GM12878 (cell line): ENCODE results near the gene RAB23. TPM values are rescaled to one million over a fixed set of nuclear protein-coding genes. Genes with fewer than 3 reads are reported as not detected.

Source experiments
- ATAC-seq: fragments of 200-7000 bp; cut with Tn5 transposase; 3 replicates; pipeline ENCODE4 v1.9.1; 2020; ENCODE audit warnings: mild to moderate bottlenecking, moderate library complexity
- BruUV-seq: library from RNA; stranded (reverse); fragments of 400-500 nt; replicated peaks from 2 replicates; lab custom pipeline; 2021; lab: Mats Ljungman, UMichigan
- CTCF ChIA-PET: fragments of 300-600 bp; sonication (Branson Sonifier 250); formaldehyde crosslinking; extraction: SDS; loops from one replicate; lab custom pipeline; 2021; ENCODE audit warnings: inconsistent platforms; lab: Yijun Ruan, JAX
- POLR2A ChIA-PET: fragments of 350-600 bp; formaldehyde crosslinking; extraction: SDS; loops from one replicate; lab custom pipeline; 2021; ENCODE audit warnings: inconsistent platforms; lab: Charles Lee
- RAD21 ChIA-PET: fragments of 300-600 bp; sonication (Branson Sonifier 250); formaldehyde crosslinking; loops from one replicate; lab custom pipeline; 2023; ENCODE audit warnings: antibody characterized with exemption; ENCODE audit not compliant: unreplicated experiment; lab: Charles Lee
- SMC1A ChIA-PET: fragments of 300-600 bp; sonication (Branson Sonifier 250); formaldehyde crosslinking; loops from one replicate; lab custom pipeline; 2023; ENCODE audit not compliant: unreplicated experiment, uncharacterized antibody; lab: Charles Lee
- DNase-seq: peaks from one replicate; pipeline ENCODE4 v3.0.0-alpha.2; 2011; ENCODE audit warnings: low read depth, low spot score
- FAIRE-seq: peaks from 3 replicates; lab custom pipeline; 2011; peaks lifted over from hg19 to GRCh38; lab: Jason Lieb, UNC
- H2AFZ ChIP-seq: 2 replicates; pipeline ENCODE4 v1.6.0; 2011; ENCODE audit warnings: low read depth, low read length, control low read depth; ENCODE audit not compliant: control insufficient read depth
- H3K27ac ChIP-seq: 2 replicates; pipeline ENCODE4 v1.5.1; 2011; ENCODE audit warnings: control low read depth; ENCODE audit not compliant: control insufficient read depth, insufficient read depth
- H3K27me3 ChIP-seq, 2 experiments: replicated peaks in 1 of 2; 2 replicates each; pipeline versions ENCODE4 v1.6.0 to v1.6.1; 2011; ENCODE audit warnings: low read length in 1 of 2; ENCODE audit not compliant: control insufficient read depth in 2 of 2, insufficient read depth in 2 of 2
- H3K36me3 ChIP-seq, 2 experiments: 2 replicates each; pipeline ENCODE4 v1.5.1; 2011; ENCODE audit warnings: low read length in 1 of 2; ENCODE audit not compliant: control insufficient read depth in 2 of 2, insufficient read depth in 2 of 2
- H3K4me1 ChIP-seq: 2 replicates; pipeline ENCODE4 v1.6.1; 2011; ENCODE audit warnings: mild to moderate bottlenecking, low read length, moderate library complexity, mixed read lengths; ENCODE audit not compliant: control insufficient read depth, insufficient read depth
- H3K4me2 ChIP-seq: 2 replicates; pipeline ENCODE4 v1.6.0; 2011; ENCODE audit warnings: control low read depth; ENCODE audit not compliant: control insufficient read depth, insufficient read depth
- H3K4me3 ChIP-seq: fragments of 200-600 bp; sonication (generic); 2 replicates; pipeline ENCODE4 v1.5.1; 2016
- H3K79me2 ChIP-seq: 2 replicates; pipeline ENCODE4 v1.6.0; 2011; ENCODE audit warnings: low read length; ENCODE audit not compliant: control insufficient read depth, insufficient read depth
- H3K9ac ChIP-seq: 2 replicates; pipeline ENCODE4 v1.8.0; 2011; ENCODE audit warnings: low read length, control low read depth, mixed read lengths; ENCODE audit not compliant: control insufficient read depth, insufficient read depth
- H3K9me3 ChIP-seq: replicated peaks from 3 replicates; pipeline ENCODE4 v1.5.1; 2011; ENCODE audit warnings: mild to moderate bottlenecking, low read length; ENCODE audit not compliant: control insufficient read depth, insufficient read depth
- H4K20me1 ChIP-seq: 2 replicates; pipeline ENCODE4 v1.6.0; 2011; ENCODE audit not compliant: control insufficient read depth, insufficient read depth
- BHLHE40 ChIP-seq, 2 experiments: fragments of 450-650 bp in 1 of 2; IDR thresholded peaks; 2 replicates each; pipeline ENCODE4 v1.6.1; 2011 to 2017; ENCODE audit warnings: low read depth in 2 of 2, borderline replicate concordance in 1 of 2, improper control_type of control experiment in 1 of 2, low read length in 1 of 2, mild to moderate bottlenecking in 1 of 2
- BMI1 ChIP-seq: fragments of 450-650 bp; IDR thresholded peaks from 2 replicates; pipeline ENCODE4 v1.6.1; 2016; ENCODE audit warnings: mild to moderate bottlenecking, moderate library complexity, borderline replicate concordance
- GABPA ChIP-seq: IDR thresholded peaks from 2 replicates; pipeline ENCODE4 v1.6.1; 2014; ENCODE audit warnings: antibody characterized with exemption, low read depth, mild to moderate bottlenecking, inconsistent platforms
- POLR2AphosphoS5 ChIP-seq: IDR thresholded peaks from 2 replicates; pipeline ENCODE4 v1.6.1; 2011; ENCODE audit warnings: mild to moderate bottlenecking, low read length, inconsistent platforms
- RAD21 ChIP-seq: IDR thresholded peaks from 2 replicates; pipeline ENCODE4 v1.6.1; 2011; ENCODE audit warnings: mild to moderate bottlenecking, low read depth, low read length, moderate library complexity; ENCODE audit not compliant: insufficient read depth
- RUNX3 ChIP-seq: IDR thresholded peaks from 2 replicates; pipeline ENCODE4 v1.6.1; 2012; ENCODE audit warnings: low read length, inconsistent platforms
- SMC3 ChIP-seq: IDR thresholded peaks from 2 replicates; pipeline ENCODE4 v1.6.1; 2011; ENCODE audit warnings: low read length, improper control_type of control experiment, borderline replicate concordance
- SP1 ChIP-seq: IDR thresholded peaks from one replicate; pipeline ENCODE4 v1.6.1; 2011; ENCODE audit warnings: low read depth, low read length
- TBL1XR1 ChIP-seq: IDR thresholded peaks from 2 replicates; pipeline ENCODE4 v1.6.1; 2012; ENCODE audit warnings: low read depth, low read length, improper control_type of control experiment
- TCF7 ChIP-seq: IDR thresholded peaks from 2 replicates; pipeline ENCODE4 v1.6.1; 2014; ENCODE audit warnings: antibody characterized with exemption, borderline replicate concordance
- ZBTB33 ChIP-seq: fragments of 450-650 bp; IDR thresholded peaks from 2 replicates; pipeline ENCODE4 v1.6.1; 2017; ENCODE audit warnings: mild to moderate bottlenecking
- ZSCAN29 ChIP-seq: fragments of 450-650 bp; IDR thresholded peaks from 2 replicates; pipeline ENCODE4 v1.6.1; 2017; ENCODE audit warnings: mild to moderate bottlenecking, moderate library complexity
- WGBS: methylation state at CpG from one replicate; pipeline ENCODE4 v1.1.6; 2016; ENCODE audit warnings: low lambda C conversion rate; ENCODE audit not compliant: insufficient replicate concordance, insufficient coverage; ENCODE audit errors: missing lambda C conversion rate; 5-methylcytosine and 5-hydroxymethylcytosine counted together
- in situ Hi-C: fragments of 300-500 bp; cut with MboI; formaldehyde crosslinking; loops from 9 replicates; pipeline ENCODE4 v1.14.3; 2018; ENCODE audit warnings: mixed read lengths
- intact Hi-C: fragments of 100-400 bp; cut with micrococcal nuclease; formaldehyde crosslinking; loops from one replicate; pipeline ENCODE4 v1.14.2; 2022; ENCODE audit not compliant: unreplicated experiment
- polyA plus RNA-seq, 11 experiments: library from polyadenylated mRNA; depleted of rRNA in 4 of 11; unstranded in 6 of 11; stranded (reverse) in 5 of 11; fragments of >200 nt; fragmentation: Nextera tagmentation in 4 of 11; fragmentation: Illumina TruSeq in 1 of 11; extraction: Ambion mirVana in 4 of 11; extraction: Trizol in 1 of 11; gene quantifications; 1 replicate in 1 of 11; 2 replicates in 10 of 11; pipeline versions ENCODE4 v1.2.1 to v1.2.3, GENCODE V29; 2011 to 2016; ENCODE audit warnings: inconsistent platforms in 2 of 11, missing spikeins in 2 of 11, low read depth in 1 of 11
- total RNA-seq, 4 experiments: library from RNA; depleted of rRNA in 3 of 4; stranded (reverse); fragments of >200 nt in 3 of 4; fragmentation: Illumina TruSeq in 1 of 4; extraction: Trizol in 1 of 4; gene quantifications; 2 replicates each; pipeline versions ENCODE4 v1.2.1 to v1.2.3, GENCODE V29; 2013 to 2021
- TF ChIP-seq, protein P1 (sequence below), 3 experiments: IDR thresholded peaks in 2 of 3; conservative IDR thresholded peaks in 1 of 3; 2 replicates each; pipeline ENCODE4 v1.5.1; 2011; ENCODE audit warnings: low read depth in 3 of 3, low read length in 3 of 3, mild to moderate bottlenecking in 3 of 3, control low read depth in 2 of 3, moderate library complexity in 2 of 3, inconsistent platforms in 1 of 3, mixed read lengths in 1 of 3; ENCODE audit not compliant: control insufficient read depth in 2 of 3, insufficient read depth in 1 of 3; ENCODE audit errors: extremely low read depth in 1 of 3

Gene RAB23
- total and polyA plus RNA-seq, 10 of the 15 experiments (the other 5 are each of a cell fraction or from before 2014, with no cell fraction given), result 0.80 to 6.0 (median 3.1) TPM

- FAIRE-seq, result no peak
Observed at GRCh38 chr6:57267586-57268293, 45.6 kb upstream of the RAB23 start.

More at GRCh38 chr6:57267586-57268293, 45.6 kb upstream of the RAB23 start:
- no peak overlapping the region for H3K9ac ChIP-seq
- no peak overlapping the region for H3K4me2 ChIP-seq
- TF ChIP-seq ZBTB33 (no peak), BHLHE40 (IDR thresholded peaks at IDR 0.05; ENCODE audit: borderline replicate concordance in 1 of 2, low read depth in 2 of 2, low read length in 1 of 2) (no peak), ZSCAN29 (no peak), SMC3 (peak; percentile 60; the same call in 1 of the 2 replicates), RAD21 (peak; percentile 58), RUNX3 (0 out of 2 replicates have a peak, but pooled peaks have one; percentile 24), TBL1XR1 (no peak), SP1 (no peak), POLR2AphosphoS5 (no peak), TCF7 (no peak), GABPA (no peak), BMI1 (no peak)
- TF ChIP-seq, protein P1, sequence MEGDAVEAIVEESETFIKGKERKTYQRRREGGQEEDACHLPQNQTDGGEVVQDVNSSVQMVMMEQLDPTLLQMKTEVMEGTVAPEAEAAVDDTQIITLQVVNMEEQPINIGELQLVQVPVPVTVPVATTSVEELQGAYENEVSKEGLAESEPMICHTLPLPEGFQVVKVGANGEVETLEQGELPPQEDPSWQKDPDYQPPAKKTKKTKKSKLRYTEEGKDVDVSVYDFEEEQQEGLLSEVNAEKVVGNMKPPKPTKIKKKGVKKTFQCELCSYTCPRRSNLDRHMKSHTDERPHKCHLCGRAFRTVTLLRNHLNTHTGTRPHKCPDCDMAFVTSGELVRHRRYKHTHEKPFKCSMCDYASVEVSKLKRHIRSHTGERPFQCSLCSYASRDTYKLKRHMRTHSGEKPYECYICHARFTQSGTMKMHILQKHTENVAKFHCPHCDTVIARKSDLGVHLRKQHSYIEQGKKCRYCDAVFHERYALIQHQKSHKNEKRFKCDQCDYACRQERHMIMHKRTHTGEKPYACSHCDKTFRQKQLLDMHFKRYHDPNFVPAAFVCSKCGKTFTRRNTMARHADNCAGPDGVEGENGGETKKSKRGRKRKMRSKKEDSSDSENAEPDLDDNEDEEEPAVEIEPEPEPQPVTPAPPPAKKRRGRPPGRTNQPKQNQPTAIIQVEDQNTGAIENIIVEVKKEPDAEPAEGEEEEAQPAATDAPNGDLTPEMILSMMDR (IDR thresholded peaks at IDR 0.05 in 2 of 3, conservative IDR thresholded peaks at IDR 0.05 in 1 of 3; ENCODE audit: control insufficient read depth in 2 of 3, extremely low read depth in 1 of 3, insufficient read depth in 1 of 3, low read depth in 3 of 3, low read length in 3 of 3), result peak; percentile 36 to 49 (median 45); a peak in 5 of 6 replicates
- TF ChIP-seq, all 136 proteins: peak for 4
- in situ Hi-C loops (no loop called here), intact Hi-C loops (loop anchor here (1.0 kb wide), 1 partner anchor 49 kb away; no protein-coding TSS in a partner anchor)
- Histone ChIP-seq H3K79me2 (no peaks in the 10 kb centered on the region), H4K20me1 (no peaks in the 10 kb centered on the region), H3K36me3 (no peaks in the 10 kb centered on the region), H3K9me3 (no peaks in the 10 kb centered on the region), H3K4me1 (no peaks in the 10 kb centered on the region), H3K27me3 (no peaks in the 10 kb centered on the region), H2AFZ (no peak overlapping the region), H3K27ac (no peak overlapping the region), H3K4me3 (no peak overlapping the region)
- WGBS, result 60% methylated on average over 10 of the region's 10 CpGs
- ChIA-PET CTCF (interaction anchor here (1.5 to 3.7 kb wide), 3 partner anchors 48 to 225 kb away, joined by 3 to 40 read pairs (median 14); partner anchors contain the start of gene PRIM2), SMC1A (interaction anchor here (1.3 to 4.1 kb wide), 3 partner anchors 48 to 98 kb away, joined by 3 to 21 read pairs (median 6); partner anchors contain the start of gene PRIM2), POLR2A (no interaction called here), RAD21 (no interaction called here)
- BruUV-seq, result no TSS peak
- ATAC-seq (peak; percentile 58; the same call in 2 of the 3 replicates), DNase-seq (peak; percentile 8)
